Measurements from ENCODE around the gene MOV10L1.

Gene MOV10L1

GRCh38 chr22:50118557-50119168 is 28.9 kb downstream of the MOV10L1 start:
- Histone ChIP-seq H3K4me3 (ENCODE audit: low read length in 2 of 2) (no peak overlapping the region), H3K36me3 (ENCODE audit: control insufficient read depth in 2 of 2, insufficient read depth in 2 of 2, low read length in 2 of 2) (no peaks in the 10 kb centered on the region), H3K9ac (ENCODE audit: low read depth in 1 of 2, low read length in 2 of 2) (no peak overlapping the region), H3K9me3 (ENCODE audit: control insufficient read depth in 2 of 2, low read length in 2 of 2) (no peaks in the 10 kb centered on the region), H3K4me1 (ENCODE audit: control insufficient read depth in 2 of 2, insufficient read depth in 2 of 2, low read length in 2 of 2) (no peaks in the 10 kb centered on the region), H3K27me3 (ENCODE audit: control insufficient read depth in 2 of 2, insufficient read depth in 2 of 2, low read length in 2 of 2) (peaks cover 8 to 13% of the 10 kb centered on the region in 2 donors), H3K27ac (ENCODE audit: low read depth in 2 of 2, low read length in 2 of 2) (no peak overlapping the region)

DNA sequence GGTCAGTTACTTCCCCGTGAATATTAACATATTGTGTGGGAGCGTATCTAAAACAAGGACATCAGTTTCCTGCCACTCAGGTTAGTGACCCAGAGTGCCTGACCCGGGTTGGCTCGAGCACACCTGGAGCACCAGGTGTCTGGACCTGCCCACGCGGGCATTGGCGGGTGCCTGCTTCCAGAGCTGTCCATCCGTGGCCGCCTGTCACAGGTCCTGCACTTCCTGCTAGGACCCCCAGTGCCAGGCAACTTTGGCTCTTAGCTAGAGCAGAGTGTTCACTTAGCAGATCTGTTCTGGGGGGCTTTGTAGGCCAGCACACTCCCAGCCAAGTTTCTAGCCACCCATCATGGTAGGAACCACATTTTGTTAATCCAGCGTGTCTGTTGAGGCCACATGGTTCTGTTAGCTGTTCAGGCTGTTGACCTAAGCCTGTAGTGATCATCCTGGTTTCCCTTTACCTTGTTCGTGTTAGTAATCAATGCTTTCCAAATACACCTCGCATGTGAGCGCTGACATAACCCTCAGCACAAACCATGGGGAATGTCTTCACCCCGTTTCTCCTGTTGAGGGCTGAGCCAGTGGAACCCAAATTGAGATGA is 29.5 kb downstream of the MOV10L1 start:
- Histone ChIP-seq H3K27me3 (ENCODE audit: control insufficient read depth in 2 of 2, insufficient read depth in 2 of 2, low read length in 2 of 2) (peaks cover 7 to 13% of the 10 kb centered on the region in 2 donors), H3K36me3 (ENCODE audit: control insufficient read depth in 2 of 2, insufficient read depth in 2 of 2, low read length in 2 of 2) (no peaks in the 10 kb centered on the region), H3K9ac (ENCODE audit: low read depth in 1 of 2, low read length in 2 of 2) (no peak overlapping the region), H3K4me1 (ENCODE audit: control insufficient read depth in 2 of 2, insufficient read depth in 2 of 2, low read length in 2 of 2) (no peaks in the 10 kb centered on the region), H3K27ac (ENCODE audit: low read depth in 2 of 2, low read length in 2 of 2) (no peak overlapping the region), H3K9me3 (ENCODE audit: control insufficient read depth in 2 of 2, low read length in 2 of 2) (no peaks in the 10 kb centered on the region), H3K4me3 (ENCODE audit: low read length in 2 of 2) (no peak overlapping the region)

GRCh38 chr22:50119768-50120251 is 30.0 kb downstream of the MOV10L1 start:
- no peak overlapping the region for H3K9ac ChIP-seq (ENCODE audit: low read depth in 1 of 2, low read length in 2 of 2)
- no peak overlapping the region for H3K27ac ChIP-seq (ENCODE audit: low read depth in 2 of 2, low read length in 2 of 2)
- H3K4me1 ChIP-seq (ENCODE audit: control insufficient read depth in 2 of 2, insufficient read depth in 2 of 2, low read length in 2 of 2): no peaks in the 10 kb centered on the region

GRCh38 chr22:50121202-50121740 is 31.5 kb downstream of the MOV10L1 start:
- Histone ChIP-seq H3K36me3 (ENCODE audit: control insufficient read depth in 2 of 2, insufficient read depth in 2 of 2, low read length in 2 of 2) (no peaks in the 10 kb centered on the region), H3K27me3 (ENCODE audit: control insufficient read depth in 2 of 2, insufficient read depth in 2 of 2, low read length in 2 of 2) (peaks cover 0 to 13% of the 10 kb centered on the region in 2 donors), H3K4me1 (ENCODE audit: control insufficient read depth in 2 of 2, insufficient read depth in 2 of 2, low read length in 2 of 2) (no peaks in the 10 kb centered on the region), H3K9me3 (ENCODE audit: control insufficient read depth in 2 of 2, low read length in 2 of 2) (no peaks in the 10 kb centered on the region), H3K9ac (ENCODE audit: low read depth in 1 of 2, low read length in 2 of 2) (no peak overlapping the region), H3K27ac (ENCODE audit: low read depth in 2 of 2, low read length in 2 of 2) (no peak overlapping the region), H3K4me3 (ENCODE audit: low read length in 2 of 2) (no peak overlapping the region)

More at GRCh38 chr22:50119768-50120251, 30.0 kb downstream of the MOV10L1 start:
- H3K4me3 ChIP-seq (ENCODE audit: low read length in 2 of 2): no peak overlapping the region
- H3K36me3 ChIP-seq (ENCODE audit: control insufficient read depth in 2 of 2, insufficient read depth in 2 of 2, low read length in 2 of 2): no peaks in the 10 kb centered on the region
- H3K9me3 ChIP-seq (ENCODE audit: control insufficient read depth in 2 of 2, low read length in 2 of 2): no peaks in the 10 kb centered on the region
- H3K27me3 ChIP-seq (ENCODE audit: control insufficient read depth in 2 of 2, insufficient read depth in 2 of 2, low read length in 2 of 2): peaks cover 6 to 13% of the 10 kb centered on the region in 2 donors

DNA sequence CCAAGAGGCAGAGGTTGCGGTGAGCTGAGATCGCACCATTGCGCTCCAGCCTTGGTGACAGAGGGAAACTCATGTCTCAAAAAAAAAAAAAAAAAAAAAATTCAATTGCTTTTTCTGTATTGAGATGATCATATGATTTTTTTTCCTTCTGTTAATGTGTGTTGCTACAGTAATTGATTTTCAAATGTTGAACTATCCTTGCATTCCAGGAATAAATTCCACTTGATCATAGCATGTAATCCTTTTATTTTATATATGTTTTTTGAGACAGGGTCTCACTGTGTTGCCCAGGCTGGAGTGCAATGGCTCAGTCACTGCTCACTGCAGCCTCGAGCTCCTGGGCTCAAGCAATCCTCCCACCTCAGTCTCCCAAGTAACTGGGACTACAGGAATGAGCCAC is 33.3 kb downstream of the MOV10L1 start:
- no peaks in the 10 kb centered on the region for H3K4me1 ChIP-seq (ENCODE audit: control insufficient read depth in 2 of 2, insufficient read depth in 2 of 2, low read length in 2 of 2)
- H3K9me3 ChIP-seq (ENCODE audit: control insufficient read depth in 2 of 2, low read length in 2 of 2): no peaks in the 10 kb centered on the region
- H3K4me3 ChIP-seq (ENCODE audit: low read length in 2 of 2): no peak overlapping the region
- no peaks in the 10 kb centered on the region for H3K36me3 ChIP-seq (ENCODE audit: control insufficient read depth in 2 of 2, insufficient read depth in 2 of 2, low read length in 2 of 2)
- peaks cover 0 to 8% of the 10 kb centered on the region in 2 donors for H3K27me3 ChIP-seq (ENCODE audit: control insufficient read depth in 2 of 2, insufficient read depth in 2 of 2, low read length in 2 of 2)
- H3K27ac ChIP-seq (ENCODE audit: low read depth in 2 of 2, low read length in 2 of 2): no peak overlapping the region
- H3K9ac ChIP-seq (ENCODE audit: low read depth in 1 of 2, low read length in 2 of 2): no peak overlapping the region

- no peaks in the 10 kb centered on the region for H3K9me3 ChIP-seq (ENCODE audit: control insufficient read depth in 2 of 2, low read length in 2 of 2)
- H3K4me1 ChIP-seq (ENCODE audit: control insufficient read depth in 2 of 2, insufficient read depth in 2 of 2, low read length in 2 of 2): no peaks in the 10 kb centered on the region
- H3K36me3 ChIP-seq (ENCODE audit: control insufficient read depth in 2 of 2, insufficient read depth in 2 of 2, low read length in 2 of 2): no peaks in the 10 kb centered on the region
- H3K4me3 ChIP-seq (ENCODE audit: low read length in 2 of 2): no peak overlapping the region
- H3K27ac ChIP-seq (ENCODE audit: low read depth in 2 of 2, low read length in 2 of 2): no peak overlapping the region
- H3K9ac ChIP-seq (ENCODE audit: low read depth in 1 of 2, low read length in 2 of 2): no peak overlapping the region
- H3K27me3 ChIP-seq (ENCODE audit: control insufficient read depth in 2 of 2, insufficient read depth in 2 of 2, low read length in 2 of 2): peaks cover 0 to 3% of the 10 kb centered on the region in 2 donors
Observed at GRCh38 chr22:50125029-50125428, 35.2 kb downstream of the MOV10L1 start.

GRCh38 chr22:50129121-50129736 is 39.4 kb downstream of the MOV10L1 start:
- no peak overlapping the region for H3K27ac ChIP-seq (ENCODE audit: low read depth in 2 of 2, low read length in 2 of 2)
- H3K27me3 ChIP-seq (ENCODE audit: control insufficient read depth in 2 of 2, insufficient read depth in 2 of 2, low read length in 2 of 2): peaks cover 3 to 4% of the 10 kb centered on the region in 2 donors
- no peak overlapping the region for H3K4me3 ChIP-seq (ENCODE audit: low read length in 2 of 2)
- no peaks in the 10 kb centered on the region for H3K9me3 ChIP-seq (ENCODE audit: control insufficient read depth in 2 of 2, low read length in 2 of 2)
- H3K4me1 ChIP-seq (ENCODE audit: control insufficient read depth in 2 of 2, insufficient read depth in 2 of 2, low read length in 2 of 2): no peaks in the 10 kb centered on the region
- no peak overlapping the region for H3K9ac ChIP-seq (ENCODE audit: low read depth in 1 of 2, low read length in 2 of 2)
- H3K36me3 ChIP-seq (ENCODE audit: control insufficient read depth in 2 of 2, insufficient read depth in 2 of 2, low read length in 2 of 2): no peaks in the 10 kb centered on the region

- Histone ChIP-seq H3K27ac (ENCODE audit: low read depth in 2 of 2, low read length in 2 of 2) (no peak overlapping the region), H3K4me1 (ENCODE audit: control insufficient read depth in 2 of 2, insufficient read depth in 2 of 2, low read length in 2 of 2) (no peaks in the 10 kb centered on the region), H3K4me3 (ENCODE audit: low read length in 2 of 2) (no peak overlapping the region), H3K27me3 (ENCODE audit: control insufficient read depth in 2 of 2, insufficient read depth in 2 of 2, low read length in 2 of 2) (peaks cover 4 to 8% of the 10 kb centered on the region in 2 donors), H3K9ac (ENCODE audit: low read depth in 1 of 2, low read length in 2 of 2) (no peak overlapping the region), H3K9me3 (ENCODE audit: control insufficient read depth in 2 of 2, low read length in 2 of 2) (no peaks in the 10 kb centered on the region), H3K36me3 (ENCODE audit: control insufficient read depth in 2 of 2, insufficient read depth in 2 of 2, low read length in 2 of 2) (no peaks in the 10 kb centered on the region)
Observed at GRCh38 chr22:50131894-50132293, 42.1 kb downstream of the MOV10L1 start.

GRCh38 chr22:50134481-50134880 is 44.7 kb downstream of the MOV10L1 start:
- no peak overlapping the region for H3K4me3 ChIP-seq (ENCODE audit: low read length in 2 of 2)
- H3K27ac ChIP-seq (ENCODE audit: low read depth in 2 of 2, low read length in 2 of 2): no peak overlapping the region
- H3K9me3 ChIP-seq (ENCODE audit: control insufficient read depth in 2 of 2, low read length in 2 of 2): no peaks in the 10 kb centered on the region
- no peak overlapping the region for H3K9ac ChIP-seq (ENCODE audit: low read depth in 1 of 2, low read length in 2 of 2)
- H3K36me3 ChIP-seq (ENCODE audit: control insufficient read depth in 2 of 2, insufficient read depth in 2 of 2, low read length in 2 of 2): no peaks in the 10 kb centered on the region
- H3K27me3 ChIP-seq (ENCODE audit: control insufficient read depth in 2 of 2, insufficient read depth in 2 of 2, low read length in 2 of 2): peaks cover 4 to 5% of the 10 kb centered on the region in 2 donors
- no peaks in the 10 kb centered on the region for H3K4me1 ChIP-seq (ENCODE audit: control insufficient read depth in 2 of 2, insufficient read depth in 2 of 2, low read length in 2 of 2)

GRCh38 chr22:50136581-50137015 is 46.8 kb downstream of the MOV10L1 start:
- Histone ChIP-seq H3K27ac (ENCODE audit: low read depth in 2 of 2, low read length in 2 of 2) (no peak overlapping the region), H3K36me3 (ENCODE audit: control insufficient read depth in 2 of 2, insufficient read depth in 2 of 2, low read length in 2 of 2) (no peaks in the 10 kb centered on the region), H3K4me1 (ENCODE audit: control insufficient read depth in 2 of 2, insufficient read depth in 2 of 2, low read length in 2 of 2) (peaks cover 0 to 2% of the 10 kb centered on the region in 2 donors), H3K4me3 (ENCODE audit: low read length in 2 of 2) (no peak overlapping the region), H3K27me3 (ENCODE audit: control insufficient read depth in 2 of 2, insufficient read depth in 2 of 2, low read length in 2 of 2) (peaks cover 4 to 5% of the 10 kb centered on the region in 2 donors), H3K9me3 (ENCODE audit: control insufficient read depth in 2 of 2, low read length in 2 of 2) (no peaks in the 10 kb centered on the region), H3K9ac (ENCODE audit: low read depth in 1 of 2, low read length in 2 of 2) (no peak overlapping the region)

Data from mucosa of rectum (tissue), 2 donors.